Lower leg skin (tissue), 3 donors: ENCODE measurements around the gene CFAP300.

ENCODE experiments used
- POLR2A ChIP-seq, 2 donors: fragments of 450-650 bp; IDR thresholded peaks; one replicate each; pipeline ENCODE4 v1.6.1; 2016 to 2017; ENCODE audit warnings: antibody characterized with exemption in 2 of 2, mild to moderate bottlenecking in 1 of 2, moderate library complexity in 1 of 2
- TF ChIP-seq, protein P1 (sequence below), 3 donors: fragments of 450-650 bp; IDR thresholded peaks; one replicate each; pipeline ENCODE4 v1.5.1; 2016; ENCODE audit warnings: antibody characterized with exemption in 3 of 3, mild to moderate bottlenecking in 3 of 3, moderate library complexity in 2 of 3

- TF ChIP-seq, protein P1, sequence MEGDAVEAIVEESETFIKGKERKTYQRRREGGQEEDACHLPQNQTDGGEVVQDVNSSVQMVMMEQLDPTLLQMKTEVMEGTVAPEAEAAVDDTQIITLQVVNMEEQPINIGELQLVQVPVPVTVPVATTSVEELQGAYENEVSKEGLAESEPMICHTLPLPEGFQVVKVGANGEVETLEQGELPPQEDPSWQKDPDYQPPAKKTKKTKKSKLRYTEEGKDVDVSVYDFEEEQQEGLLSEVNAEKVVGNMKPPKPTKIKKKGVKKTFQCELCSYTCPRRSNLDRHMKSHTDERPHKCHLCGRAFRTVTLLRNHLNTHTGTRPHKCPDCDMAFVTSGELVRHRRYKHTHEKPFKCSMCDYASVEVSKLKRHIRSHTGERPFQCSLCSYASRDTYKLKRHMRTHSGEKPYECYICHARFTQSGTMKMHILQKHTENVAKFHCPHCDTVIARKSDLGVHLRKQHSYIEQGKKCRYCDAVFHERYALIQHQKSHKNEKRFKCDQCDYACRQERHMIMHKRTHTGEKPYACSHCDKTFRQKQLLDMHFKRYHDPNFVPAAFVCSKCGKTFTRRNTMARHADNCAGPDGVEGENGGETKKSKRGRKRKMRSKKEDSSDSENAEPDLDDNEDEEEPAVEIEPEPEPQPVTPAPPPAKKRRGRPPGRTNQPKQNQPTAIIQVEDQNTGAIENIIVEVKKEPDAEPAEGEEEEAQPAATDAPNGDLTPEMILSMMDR (IDR thresholded peaks at IDR 0.05), result no peak
- no peak for TF ChIP-seq POLR2A (IDR thresholded peaks at IDR 0.05)
Measured at GRCh38 chr11:102121329-102121728, 74.1 kb downstream of the CFAP300 start.
